GM12878 (cell line): ENCODE measurements around the gene SLC29A2.

Source experiments
- CREB1 ChIP-seq: IDR thresholded peaks from 2 replicates; pipeline ENCODE4 v1.6.1; 2012; ENCODE audit warnings: low read depth, mild to moderate bottlenecking, inconsistent platforms
- NBN ChIP-seq: fragments of 450-650 bp; IDR thresholded peaks from 2 replicates; pipeline ENCODE4 v1.6.1; 2016
- NR2C1 ChIP-seq: fragments of 450-650 bp; IDR thresholded peaks from 2 replicates; pipeline ENCODE4 v1.6.1; 2017; ENCODE audit warnings: antibody characterized with exemption, mild to moderate bottlenecking, moderate library complexity
- TF ChIP-seq, protein P1 (sequence below), 3 experiments: IDR thresholded peaks in 2 of 3; conservative IDR thresholded peaks in 1 of 3; 2 replicates each; pipeline ENCODE4 v1.5.1; 2011; ENCODE audit warnings: low read depth in 3 of 3, low read length in 3 of 3, mild to moderate bottlenecking in 3 of 3, control low read depth in 2 of 3, moderate library complexity in 2 of 3, inconsistent platforms in 1 of 3, mixed read lengths in 1 of 3; ENCODE audit not compliant: control insufficient read depth in 2 of 3, insufficient read depth in 1 of 3; ENCODE audit errors: extremely low read depth in 1 of 3
- TF ChIP-seq, protein P2 (sequence below): fragments of 450-650 bp; IDR thresholded peaks from 2 replicates; pipeline ENCODE4 v1.6.1; 2017; ENCODE audit warnings: mild to moderate bottlenecking, moderate library complexity
- TF ChIP-seq, protein P3 (sequence below): IDR thresholded peaks from 2 replicates; pipeline ENCODE4 v1.6.1; 2012; ENCODE audit warnings: low read length, inconsistent platforms

DNA sequence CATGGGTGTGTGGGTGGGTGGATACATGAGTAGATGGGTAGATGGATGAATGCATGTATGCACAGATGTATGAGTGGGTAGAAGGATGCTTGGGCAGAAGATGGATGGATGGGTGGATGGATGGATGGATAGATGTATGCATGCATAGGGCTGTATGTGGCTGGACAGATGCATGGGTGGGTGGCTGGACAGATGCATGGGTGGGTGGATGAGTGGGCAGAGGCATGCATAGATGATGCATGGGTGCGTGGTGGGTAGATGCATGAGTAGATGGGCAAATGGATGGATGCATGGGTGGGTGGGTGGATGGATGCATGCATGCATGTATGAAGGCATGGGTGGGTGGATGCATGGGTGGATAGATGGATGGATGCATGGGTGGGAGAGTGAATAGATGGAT lies 47.9 kb downstream of the SLC29A2 start:
- no peak for TF ChIP-seq NBN
- no peak for TF ChIP-seq NR2C1
- no peak for TF ChIP-seq CREB1
- TF ChIP-seq, protein P1, sequence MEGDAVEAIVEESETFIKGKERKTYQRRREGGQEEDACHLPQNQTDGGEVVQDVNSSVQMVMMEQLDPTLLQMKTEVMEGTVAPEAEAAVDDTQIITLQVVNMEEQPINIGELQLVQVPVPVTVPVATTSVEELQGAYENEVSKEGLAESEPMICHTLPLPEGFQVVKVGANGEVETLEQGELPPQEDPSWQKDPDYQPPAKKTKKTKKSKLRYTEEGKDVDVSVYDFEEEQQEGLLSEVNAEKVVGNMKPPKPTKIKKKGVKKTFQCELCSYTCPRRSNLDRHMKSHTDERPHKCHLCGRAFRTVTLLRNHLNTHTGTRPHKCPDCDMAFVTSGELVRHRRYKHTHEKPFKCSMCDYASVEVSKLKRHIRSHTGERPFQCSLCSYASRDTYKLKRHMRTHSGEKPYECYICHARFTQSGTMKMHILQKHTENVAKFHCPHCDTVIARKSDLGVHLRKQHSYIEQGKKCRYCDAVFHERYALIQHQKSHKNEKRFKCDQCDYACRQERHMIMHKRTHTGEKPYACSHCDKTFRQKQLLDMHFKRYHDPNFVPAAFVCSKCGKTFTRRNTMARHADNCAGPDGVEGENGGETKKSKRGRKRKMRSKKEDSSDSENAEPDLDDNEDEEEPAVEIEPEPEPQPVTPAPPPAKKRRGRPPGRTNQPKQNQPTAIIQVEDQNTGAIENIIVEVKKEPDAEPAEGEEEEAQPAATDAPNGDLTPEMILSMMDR (IDR thresholded peaks at IDR 0.05 in 2 of 3, conservative IDR thresholded peaks at IDR 0.05 in 1 of 3; ENCODE audit: control insufficient read depth in 2 of 3, extremely low read depth in 1 of 3, insufficient read depth in 1 of 3, low read depth in 3 of 3, low read length in 3 of 3), result no peak
- TF ChIP-seq, protein P2, sequence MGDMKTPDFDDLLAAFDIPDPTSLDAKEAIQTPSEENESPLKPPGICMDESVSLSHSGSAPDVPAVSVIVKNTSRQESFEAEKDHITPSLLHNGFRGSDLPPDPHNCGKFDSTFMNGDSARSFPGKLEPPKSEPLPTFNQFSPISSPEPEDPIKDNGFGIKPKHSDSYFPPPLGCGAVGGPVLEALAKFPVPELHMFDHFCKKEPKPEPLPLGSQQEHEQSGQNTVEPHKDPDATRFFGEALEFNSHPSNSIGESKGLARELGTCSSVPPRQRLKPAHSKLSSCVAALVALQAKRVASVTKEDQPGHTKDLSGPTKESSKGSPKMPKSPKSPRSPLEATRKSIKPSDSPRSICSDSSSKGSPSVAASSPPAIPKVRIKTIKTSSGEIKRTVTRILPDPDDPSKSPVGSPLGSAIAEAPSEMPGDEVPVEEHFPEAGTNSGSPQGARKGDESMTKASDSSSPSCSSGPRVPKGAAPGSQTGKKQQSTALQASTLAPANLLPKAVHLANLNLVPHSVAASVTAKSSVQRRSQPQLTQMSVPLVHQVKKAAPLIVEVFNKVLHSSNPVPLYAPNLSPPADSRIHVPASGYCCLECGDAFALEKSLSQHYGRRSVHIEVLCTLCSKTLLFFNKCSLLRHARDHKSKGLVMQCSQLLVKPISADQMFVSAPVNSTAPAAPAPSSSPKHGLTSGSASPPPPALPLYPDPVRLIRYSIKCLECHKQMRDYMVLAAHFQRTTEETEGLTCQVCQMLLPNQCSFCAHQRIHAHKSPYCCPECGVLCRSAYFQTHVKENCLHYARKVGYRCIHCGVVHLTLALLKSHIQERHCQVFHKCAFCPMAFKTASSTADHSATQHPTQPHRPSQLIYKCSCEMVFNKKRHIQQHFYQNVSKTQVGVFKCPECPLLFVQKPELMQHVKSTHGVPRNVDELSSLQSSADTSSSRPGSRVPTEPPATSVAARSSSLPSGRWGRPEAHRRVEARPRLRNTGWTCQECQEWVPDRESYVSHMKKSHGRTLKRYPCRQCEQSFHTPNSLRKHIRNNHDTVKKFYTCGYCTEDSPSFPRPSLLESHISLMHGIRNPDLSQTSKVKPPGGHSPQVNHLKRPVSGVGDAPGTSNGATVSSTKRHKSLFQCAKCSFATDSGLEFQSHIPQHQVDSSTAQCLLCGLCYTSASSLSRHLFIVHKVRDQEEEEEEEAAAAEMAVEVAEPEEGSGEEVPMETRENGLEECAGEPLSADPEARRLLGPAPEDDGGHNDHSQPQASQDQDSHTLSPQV, result no peak
- TF ChIP-seq, protein P3, sequence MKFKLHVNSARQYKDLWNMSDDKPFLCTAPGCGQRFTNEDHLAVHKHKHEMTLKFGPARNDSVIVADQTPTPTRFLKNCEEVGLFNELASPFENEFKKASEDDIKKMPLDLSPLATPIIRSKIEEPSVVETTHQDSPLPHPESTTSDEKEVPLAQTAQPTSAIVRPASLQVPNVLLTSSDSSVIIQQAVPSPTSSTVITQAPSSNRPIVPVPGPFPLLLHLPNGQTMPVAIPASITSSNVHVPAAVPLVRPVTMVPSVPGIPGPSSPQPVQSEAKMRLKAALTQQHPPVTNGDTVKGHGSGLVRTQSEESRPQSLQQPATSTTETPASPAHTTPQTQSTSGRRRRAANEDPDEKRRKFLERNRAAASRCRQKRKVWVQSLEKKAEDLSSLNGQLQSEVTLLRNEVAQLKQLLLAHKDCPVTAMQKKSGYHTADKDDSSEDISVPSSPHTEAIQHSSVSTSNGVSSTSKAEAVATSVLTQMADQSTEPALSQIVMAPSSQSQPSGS, result no peak
